ENCODE data around the gene ADAMTS3.

Gene ADAMTS3

GRCh38 chr4:72301759-72302158 lies 267.3 kb downstream of the ADAMTS3 start:
- Histone ChIP-seq H3K27me3 (ENCODE audit: insufficient read depth, low read length, poor library complexity) (no peaks in the 10 kb centered on the region), H4K8ac (ENCODE audit: low read depth, low read length) (no peak overlapping the region), H2BK5ac (ENCODE audit: low read length) (no peak overlapping the region), H3K4me3 (ENCODE audit: low read length) (no peak overlapping the region), H3K79me2 (ENCODE audit: control insufficient read depth, insufficient read depth, low read length) (no peaks in the 10 kb centered on the region), H2BK120ac (ENCODE audit: low read depth, low read length) (peak overlapping the region; percentile 28), H3K9ac (ENCODE audit: low read length) (no peak overlapping the region), H2BK15ac (replicated peaks; ENCODE audit: low read depth) (no peak overlapping the region), H3K4ac (ENCODE audit: low read depth, low read length) (no peak overlapping the region), H3K79me1 (ENCODE audit: low read length) (no peaks in the 10 kb centered on the region), H3K18ac (ENCODE audit: low read length) (peak overlapping the region; percentile 87), H4K5ac (ENCODE audit: low read length) (no peak overlapping the region), H3K27ac (ENCODE audit: low read depth, low read length) (no peak overlapping the region), H3K56ac (ENCODE audit: low read length) (no peak overlapping the region), H2AK5ac (ENCODE audit: low read length) (no peak overlapping the region), H3K4me2 (ENCODE audit: low read length) (no peak overlapping the region), H3K23ac (ENCODE audit: low read length) (no peak overlapping the region), H3K36me3 (ENCODE audit: control insufficient read depth, insufficient read depth, low read length) (no peaks in the 10 kb centered on the region), H3K4me1 (ENCODE audit: control insufficient read depth, low read depth, low read length) (peaks cover 3% of the 10 kb centered on the region)
- DNase-seq = no peak
- WGBS (ENCODE audit: extremely low coverage, insufficient coverage, low lambda C conversion rate) = no CpG with 5 or more reads among the region's 2 CpGs

- Histone ChIP-seq H2BK5ac (ENCODE audit: low read length) (no peak overlapping the region), H3K27ac (ENCODE audit: low read depth, low read length) (no peak overlapping the region), H2AK5ac (ENCODE audit: low read length) (no peak overlapping the region), H3K56ac (ENCODE audit: low read length) (no peak overlapping the region), H3K79me2 (ENCODE audit: control insufficient read depth, insufficient read depth, low read length) (no peaks in the 10 kb centered on the region), H3K27me3 (ENCODE audit: insufficient read depth, low read length, poor library complexity) (no peaks in the 10 kb centered on the region), H3K4ac (ENCODE audit: low read depth, low read length) (no peak overlapping the region), H3K4me3 (ENCODE audit: low read length) (no peak overlapping the region), H4K5ac (ENCODE audit: low read length) (no peak overlapping the region), H3K9ac (ENCODE audit: low read length) (no peak overlapping the region), H3K4me1 (ENCODE audit: control insufficient read depth, low read depth, low read length) (peaks cover 3% of the 10 kb centered on the region), H3K18ac (ENCODE audit: low read length) (no peak overlapping the region), H3K36me3 (ENCODE audit: control insufficient read depth, insufficient read depth, low read length) (no peaks in the 10 kb centered on the region), H4K8ac (ENCODE audit: low read depth, low read length) (no peak overlapping the region), H2BK15ac (replicated peaks; ENCODE audit: low read depth) (no peak overlapping the region), H2BK120ac (ENCODE audit: low read depth, low read length) (no peak overlapping the region), H3K23ac (ENCODE audit: low read length) (no peak overlapping the region), H3K4me2 (ENCODE audit: low read length) (no peak overlapping the region), H3K79me1 (ENCODE audit: low read length) (no peaks in the 10 kb centered on the region)
- WGBS (ENCODE audit: extremely low coverage, insufficient coverage, low lambda C conversion rate) = no CpG with 5 or more reads among the region's 1 CpG
- DNase-seq = no peak
These were observed 268.9 kb downstream of the ADAMTS3 start for GRCh38 chr4:72300126-72300525.

DNA sequence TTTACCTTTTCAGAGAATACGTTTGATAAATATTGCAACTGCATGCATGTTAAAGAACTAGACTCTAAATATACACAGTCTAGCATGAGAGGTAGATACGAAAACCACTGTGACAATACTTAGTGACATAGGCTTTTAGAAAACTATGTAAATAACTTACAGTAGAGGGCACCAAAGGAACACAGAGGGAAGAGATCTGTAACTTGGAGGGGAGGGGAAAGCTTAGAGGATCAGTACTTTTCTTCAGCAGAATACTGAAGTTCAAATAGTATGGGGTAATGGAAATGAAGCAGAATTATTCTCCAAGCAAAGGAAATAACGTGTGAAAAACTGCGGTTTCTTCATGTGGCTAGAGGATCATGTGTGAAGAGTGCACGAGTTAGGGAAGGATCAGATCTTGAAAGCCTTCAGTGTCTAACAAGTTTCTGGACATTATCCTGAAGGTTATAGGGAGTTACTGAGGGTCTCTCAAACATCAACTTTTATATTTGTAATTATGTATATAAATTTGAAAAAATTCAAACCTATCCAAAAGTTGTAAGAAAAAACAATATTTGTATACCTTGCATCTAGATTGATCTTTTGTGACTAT lies 273.0 kb downstream of the ADAMTS3 start:
- no peak overlapping the region for H3K4ac ChIP-seq (ENCODE audit: low read depth, low read length)
- peak; percentile 75 for DNase-seq

GRCh38 chr4:72290737-72291136 lies 278.3 kb downstream of the ADAMTS3 start:
- no peaks in the 10 kb centered on the region for H3K79me1 ChIP-seq (ENCODE audit: low read length)
- DNase-seq = no peak
- H4K5ac ChIP-seq (ENCODE audit: low read length) = no peak overlapping the region
- no peak overlapping the region for H2BK15ac ChIP-seq (replicated peaks; ENCODE audit: low read depth)
- H3K4me1 ChIP-seq (ENCODE audit: control insufficient read depth, low read depth, low read length) = no peaks in the 10 kb centered on the region
- no peaks in the 10 kb centered on the region for H3K79me2 ChIP-seq (ENCODE audit: control insufficient read depth, insufficient read depth, low read length)
- whole genome bisulfite sequencing (ENCODE audit: extremely low coverage, insufficient coverage, low lambda C conversion rate) = no CpG with 5 or more reads among the region's 9 CpGs
- no peak overlapping the region for H3K56ac ChIP-seq (ENCODE audit: low read length)
- H3K4ac ChIP-seq (ENCODE audit: low read depth, low read length) = no peak overlapping the region
- H4K8ac ChIP-seq (ENCODE audit: low read depth, low read length) = no peak overlapping the region
- H2AK5ac ChIP-seq (ENCODE audit: low read length) = no peak overlapping the region
- H3K4me2 ChIP-seq (ENCODE audit: low read length) = no peak overlapping the region
- no peak overlapping the region for H3K9ac ChIP-seq (ENCODE audit: low read length)
- no peak overlapping the region for H3K18ac ChIP-seq (ENCODE audit: low read length)
- H3K27me3 ChIP-seq (ENCODE audit: insufficient read depth, low read length, poor library complexity) = no peaks in the 10 kb centered on the region
- H3K36me3 ChIP-seq (ENCODE audit: control insufficient read depth, insufficient read depth, low read length) = no peaks in the 10 kb centered on the region
- no peak overlapping the region for H3K4me3 ChIP-seq (ENCODE audit: low read length)
- H2BK5ac ChIP-seq (ENCODE audit: low read length) = no peak overlapping the region
- no peak overlapping the region for H3K23ac ChIP-seq (ENCODE audit: low read length)
- no peak overlapping the region for H3K27ac ChIP-seq (ENCODE audit: low read depth, low read length)
- no peak overlapping the region for H2BK120ac ChIP-seq (ENCODE audit: low read depth, low read length)

More for the DNA sequence above, 273.0 kb downstream of the ADAMTS3 start:
- Histone ChIP-seq H3K56ac (ENCODE audit: low read length) (no peak overlapping the region), H3K4me1 (ENCODE audit: control insufficient read depth, low read depth, low read length) (no peaks in the 10 kb centered on the region), H4K5ac (ENCODE audit: low read length) (no peak overlapping the region), H2BK15ac (replicated peaks; ENCODE audit: low read depth) (no peak overlapping the region), H3K4me2 (ENCODE audit: low read length) (no peak overlapping the region), H3K18ac (ENCODE audit: low read length) (no peak overlapping the region), H2AK5ac (ENCODE audit: low read length) (no peak overlapping the region), H3K27me3 (ENCODE audit: insufficient read depth, low read length, poor library complexity) (no peaks in the 10 kb centered on the region), H3K79me1 (ENCODE audit: low read length) (no peaks in the 10 kb centered on the region), H3K4me3 (ENCODE audit: low read length) (no peak overlapping the region), H3K27ac (ENCODE audit: low read depth, low read length) (no peak overlapping the region), H2BK120ac (ENCODE audit: low read depth, low read length) (no peak overlapping the region), H3K79me2 (ENCODE audit: control insufficient read depth, insufficient read depth, low read length) (no peaks in the 10 kb centered on the region), H2BK5ac (ENCODE audit: low read length) (no peak overlapping the region), H3K23ac (ENCODE audit: low read length) (no peak overlapping the region), H3K36me3 (ENCODE audit: control insufficient read depth, insufficient read depth, low read length) (no peaks in the 10 kb centered on the region), H4K8ac (ENCODE audit: low read depth, low read length) (no peak overlapping the region), H3K9ac (ENCODE audit: low read length) (no peak overlapping the region)
- WGBS (ENCODE audit: extremely low coverage, insufficient coverage, low lambda C conversion rate) = no CpG with 5 or more reads among the region's 5 CpGs

- no peak for DNase-seq
- no peak overlapping the region for H4K8ac ChIP-seq (ENCODE audit: low read depth, low read length)
- H3K79me2 ChIP-seq (ENCODE audit: control insufficient read depth, insufficient read depth, low read length) = no peaks in the 10 kb centered on the region
- H4K5ac ChIP-seq (ENCODE audit: low read length) = no peak overlapping the region
- H2BK15ac ChIP-seq (replicated peaks; ENCODE audit: low read depth) = no peak overlapping the region
- no peak overlapping the region for H3K4me3 ChIP-seq (ENCODE audit: low read length)
- H3K4me1 ChIP-seq (ENCODE audit: control insufficient read depth, low read depth, low read length) = no peaks in the 10 kb centered on the region
- no peak overlapping the region for H3K4me2 ChIP-seq (ENCODE audit: low read length)
- H2AK5ac ChIP-seq (ENCODE audit: low read length) = no peak overlapping the region
- H3K18ac ChIP-seq (ENCODE audit: low read length) = peak overlapping the region; percentile 51
- no peaks in the 10 kb centered on the region for H3K36me3 ChIP-seq (ENCODE audit: control insufficient read depth, insufficient read depth, low read length)
- H3K27me3 ChIP-seq (ENCODE audit: insufficient read depth, low read length, poor library complexity) = no peaks in the 10 kb centered on the region
- H2BK120ac ChIP-seq (ENCODE audit: low read depth, low read length) = peak overlapping the region; percentile 45
- no peak overlapping the region for H3K27ac ChIP-seq (ENCODE audit: low read depth, low read length)
- no peak overlapping the region for H2BK5ac ChIP-seq (ENCODE audit: low read length)
- H3K4ac ChIP-seq (ENCODE audit: low read depth, low read length) = peak overlapping the region; percentile 25
- H3K56ac ChIP-seq (ENCODE audit: low read length) = no peak overlapping the region
- H3K9ac ChIP-seq (ENCODE audit: low read length) = no peak overlapping the region
- H3K23ac ChIP-seq (ENCODE audit: low read length) = no peak overlapping the region
- no CpG with 5 or more reads among the region's 2 CpGs for WGBS (ENCODE audit: extremely low coverage, insufficient coverage, low lambda C conversion rate)
- no peaks in the 10 kb centered on the region for H3K79me1 ChIP-seq (ENCODE audit: low read length)
These were observed 282.1 kb downstream of the ADAMTS3 start for GRCh38 chr4:72286910-72287309.

DNA sequence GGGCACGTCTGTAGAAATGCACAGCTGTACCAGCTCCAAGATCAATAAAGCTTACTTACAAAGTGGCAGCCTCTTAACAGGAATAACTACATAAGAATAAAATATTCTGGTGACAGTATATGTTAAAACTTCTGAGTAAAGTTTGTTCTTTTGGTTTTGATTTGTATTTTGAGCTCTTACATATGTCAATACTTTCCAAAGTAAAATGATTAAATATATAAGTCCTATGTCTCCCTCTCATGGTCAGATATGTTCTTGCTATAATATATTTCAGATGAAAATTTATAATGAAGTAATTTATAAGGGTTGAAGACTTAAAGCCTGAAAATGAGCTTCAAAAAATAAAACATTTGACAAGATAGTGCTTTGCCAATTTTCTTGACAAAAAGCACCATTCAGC lies 282.8 kb downstream of the ADAMTS3 start:
- Histone ChIP-seq H3K4me3 (ENCODE audit: low read length) (no peak overlapping the region), H3K4me1 (ENCODE audit: control insufficient read depth, low read depth, low read length) (no peaks in the 10 kb centered on the region), H4K5ac (ENCODE audit: low read length) (no peak overlapping the region), H4K8ac (ENCODE audit: low read depth, low read length) (no peak overlapping the region), H3K56ac (ENCODE audit: low read length) (no peak overlapping the region), H2AK5ac (ENCODE audit: low read length) (no peak overlapping the region), H3K23ac (ENCODE audit: low read length) (no peak overlapping the region), H2BK5ac (ENCODE audit: low read length) (no peak overlapping the region), H3K18ac (ENCODE audit: low read length) (no peak overlapping the region), H3K4ac (ENCODE audit: low read depth, low read length) (no peak overlapping the region), H3K4me2 (ENCODE audit: low read length) (no peak overlapping the region), H3K27me3 (ENCODE audit: insufficient read depth, low read length, poor library complexity) (no peaks in the 10 kb centered on the region), H3K9ac (ENCODE audit: low read length) (no peak overlapping the region), H3K27ac (ENCODE audit: low read depth, low read length) (no peak overlapping the region), H3K79me1 (ENCODE audit: low read length) (no peaks in the 10 kb centered on the region), H2BK15ac (replicated peaks; ENCODE audit: low read depth) (no peak overlapping the region), H2BK120ac (ENCODE audit: low read depth, low read length) (no peak overlapping the region), H3K79me2 (ENCODE audit: control insufficient read depth, insufficient read depth, low read length) (no peaks in the 10 kb centered on the region), H3K36me3 (ENCODE audit: control insufficient read depth, insufficient read depth, low read length) (no peaks in the 10 kb centered on the region)
- no CpG with 5 or more reads among the region's 1 CpG for WGBS (ENCODE audit: extremely low coverage, insufficient coverage, low lambda C conversion rate)
- peak; percentile 16 for DNase-seq
